ENCODE data around the gene DNASE1L3. TPM values are rescaled to one million over a fixed set of nuclear protein-coding genes. Genes with fewer than 3 reads are reported as not detected.

The DNASE1L3 gene
- total and polyA plus RNA-seq, 2 of the 13 experiments (the other 11 are each of a cell fraction or from before 2014, with no cell fraction given): 0.86 to 1.7 TPM

- no peak for TF ChIP-seq NFIC (IDR thresholded peaks at IDR 0.05; ENCODE audit: low read length)
- TF ChIP-seq ZNF781 (CRISPR knock-in tag; IDR thresholded peaks at IDR 0.05; ENCODE audit: borderline replicate concordance, not compliant biosample characterization): no peak
- no peak for TF ChIP-seq MLX (CRISPR knock-in tag; IDR thresholded peaks at IDR 0.05)
- TF ChIP-seq ZNF543 (CRISPR knock-in tag; IDR thresholded peaks at IDR 0.05): no peak
- no peak for TF ChIP-seq ZSCAN12 (CRISPR knock-in tag; IDR thresholded peaks at IDR 0.05)
- no peak for TF ChIP-seq ZNF24 (IDR thresholded peaks at IDR 0.05)
- no peak for TF ChIP-seq ZNF530 (CRISPR knock-in tag; IDR thresholded peaks at IDR 0.05; ENCODE audit: low read depth)
- TF ChIP-seq, protein P1, sequence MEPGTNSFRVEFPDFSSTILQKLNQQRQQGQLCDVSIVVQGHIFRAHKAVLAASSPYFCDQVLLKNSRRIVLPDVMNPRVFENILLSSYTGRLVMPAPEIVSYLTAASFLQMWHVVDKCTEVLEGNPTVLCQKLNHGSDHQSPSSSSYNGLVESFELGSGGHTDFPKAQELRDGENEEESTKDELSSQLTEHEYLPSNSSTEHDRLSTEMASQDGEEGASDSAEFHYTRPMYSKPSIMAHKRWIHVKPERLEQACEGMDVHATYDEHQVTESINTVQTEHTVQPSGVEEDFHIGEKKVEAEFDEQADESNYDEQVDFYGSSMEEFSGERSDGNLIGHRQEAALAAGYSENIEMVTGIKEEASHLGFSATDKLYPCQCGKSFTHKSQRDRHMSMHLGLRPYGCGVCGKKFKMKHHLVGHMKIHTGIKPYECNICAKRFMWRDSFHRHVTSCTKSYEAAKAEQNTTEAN (CRISPR knock-in tag; conservative IDR thresholded peaks at IDR 0.05): no peak
- no peak for TF ChIP-seq MAZ (IDR thresholded peaks at IDR 0.05; ENCODE audit: borderline replicate concordance, low read depth, low read length)
- no peak; the same call in 1 of the 2 replicates for TF ChIP-seq MAZ (CRISPR knock-in tag; IDR thresholded peaks at IDR 0.05; ENCODE audit: low read depth)
- TF ChIP-seq NCOA2 (CRISPR knock-in tag; IDR thresholded peaks at IDR 0.05): peak; percentile 78
- no peak for TF ChIP-seq HNF1A (IDR thresholded peaks at IDR 0.05; ENCODE audit: low read depth)
- TF ChIP-seq HNF1A (CRISPR knock-in tag; IDR thresholded peaks at IDR 0.05; ENCODE audit: borderline replicate concordance): 0 out of 2 replicates have a peak, but pooled peaks have one; percentile 47
- TF ChIP-seq ZNF746 (CRISPR knock-in tag; IDR thresholded peaks at IDR 0.05): 0 out of 2 replicates have a peak, but pooled peaks have one; percentile 26
- TF ChIP-seq GTF2F1 (IDR thresholded peaks at IDR 0.05; ENCODE audit: low read length): no peak
- peak; percentile 62; the same call in 1 of the 2 replicates for TF ChIP-seq ZNF770 (CRISPR knock-in tag; IDR thresholded peaks at IDR 0.05)
- peak; percentile 77 for TF ChIP-seq FOXA3 (CRISPR knock-in tag; IDR thresholded peaks at IDR 0.05)
- peak; percentile 39; the same call in 1 of the 2 replicates for TF ChIP-seq ZNF281 (CRISPR knock-in tag; IDR thresholded peaks at IDR 0.05; ENCODE audit: borderline replicate concordance)
These were observed 19.3 kb downstream of the DNASE1L3 start (continued) for GRCh38 chr3:58191361-58191991.
